Activated CD8-positive, alpha-beta T cell treated with anti-CD3 and anti-CD28 coated beads, Interleukin-2, amount 10 ng/mL, durations not matched to agents 7 days and 5 days (primary cell): ENCODE results near the gene SAXO2. TPM values are rescaled to one million over a fixed set of nuclear protein-coding genes. Genes with fewer than 3 reads are reported as not detected.
"Not testable (repeated sequence)": the region's sequence is repeated elsewhere in the genome, so short reads cannot be mapped to it uniquely, and the experiment has no call there.

ENCODE experiments used
- ATAC-seq: fragments of 150-1000 bp; cut with Tn5 transposase; one replicate; pipeline ENCODE4 v1.10.0; 2021; ENCODE audit warnings: moderate library complexity
- CTCF ChIA-PET: fragments of 350-600 bp; sonication (Branson Sonifier 250); formaldehyde crosslinking; loops from one replicate; lab custom pipeline; 2021; ENCODE audit warnings: antibody characterized with exemption; lab: Charles Lee
- POLR2A ChIA-PET: fragments of 350-600 bp; sonication (Branson Sonifier 250); formaldehyde crosslinking; loops from one replicate; lab custom pipeline; 2021; ENCODE audit warnings: antibody characterized with exemption; lab: Charles Lee
- DNase-seq: peaks from one replicate; pipeline ENCODE4 v3.0.0-alpha.2; 2020
- H3K27ac Mint-ChIP-seq: one replicate; pipeline ENCODE4 v1.8.0; 2021; ENCODE audit warnings: mild to moderate bottlenecking, mixed read lengths
- H3K27me3 Mint-ChIP-seq: one replicate; pipeline ENCODE4 v1.8.0; 2021; ENCODE audit warnings: low read depth, mixed read lengths
- H3K36me3 Mint-ChIP-seq: one replicate; pipeline ENCODE4 v1.8.0; 2021; ENCODE audit warnings: low read depth, mixed read lengths
- H3K4me1 Mint-ChIP-seq: one replicate; pipeline ENCODE4 v1.8.0; 2021; ENCODE audit warnings: low read depth, mixed read lengths
- H3K4me3 Mint-ChIP-seq: one replicate; pipeline ENCODE4 v1.8.0; 2021; ENCODE audit warnings: mild to moderate bottlenecking, mixed read lengths
- H3K9me3 Mint-ChIP-seq: one replicate; pipeline ENCODE4 v1.8.0; 2022; ENCODE audit warnings: mixed read lengths; ENCODE audit not compliant: insufficient read depth
- total RNA-seq, 2 experiments: library from RNA; stranded (reverse); gene quantifications; one replicate each; pipeline ENCODE4 v1.2.3, GENCODE V29; 2021

The SAXO2 gene
- total RNA-seq, 2 experiments from 2014 or later = 1.6 to 2.0 TPM

DNA sequence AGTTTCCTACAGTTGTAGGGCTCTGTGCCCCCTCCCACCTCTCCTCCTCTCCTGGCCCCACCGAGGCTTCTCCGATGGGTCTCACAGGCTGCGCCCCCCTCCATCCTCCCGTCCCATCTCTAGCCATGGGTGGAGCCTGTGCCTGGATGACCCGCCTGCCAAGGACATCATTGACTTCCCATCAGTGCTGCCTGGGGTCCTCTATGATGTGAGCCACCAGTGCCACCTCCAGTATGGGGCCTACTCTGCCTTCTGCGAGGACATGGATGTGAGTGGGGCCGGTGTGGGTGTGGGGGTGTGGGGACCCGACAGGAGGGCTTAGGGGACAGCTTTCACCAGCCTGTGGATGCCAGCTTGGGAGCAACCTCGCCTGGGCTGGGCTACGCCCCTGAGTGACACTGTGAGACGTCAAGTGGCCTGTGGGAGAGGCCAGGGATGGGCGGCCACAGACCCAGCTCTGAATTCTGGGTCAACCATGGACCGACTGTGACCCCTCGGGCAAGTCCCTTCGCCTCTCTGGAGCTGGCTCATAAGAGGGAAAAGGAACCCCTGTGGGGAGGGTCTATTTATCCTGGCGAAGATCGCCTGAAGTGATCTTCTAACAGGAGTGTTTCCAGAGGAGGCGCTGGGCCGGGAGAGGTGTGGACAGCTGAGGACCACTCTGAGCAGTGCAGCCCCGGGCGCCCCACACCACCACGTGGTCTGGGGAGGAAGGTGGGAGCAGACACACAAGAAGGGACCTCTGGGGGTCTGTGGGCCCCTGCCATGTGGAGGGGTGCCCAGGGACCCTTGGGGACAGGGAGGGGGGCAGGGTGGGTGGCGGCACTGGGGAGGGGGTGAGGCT is 53.9 kb downstream of the SAXO2 start:
- DNase-seq, H3K36me3 Mint-ChIP-seq, H3K4me1 Mint-ChIP-seq, H3K27me3 Mint-ChIP-seq, H3K4me3 Mint-ChIP-seq, H3K9me3 Mint-ChIP-seq, CTCF ChIA-PET, POLR2A ChIA-PET, ATAC-seq, H3K27ac Mint-ChIP-seq: not testable (repeated sequence)

GRCh38 chr15:82317091-82317489 is 54.5 kb downstream of the SAXO2 start:
- no peaks in the 10 kb centered on the region for H3K4me1 Mint-ChIP-seq
- no peak for DNase-seq
- no peaks in the 10 kb centered on the region for H3K36me3 Mint-ChIP-seq
- ChIA-PET POLR2A (no interaction called here), CTCF (no interaction called here)
- H3K27me3 Mint-ChIP-seq = no peaks in the 10 kb centered on the region
- H3K9me3 Mint-ChIP-seq = no peaks in the 10 kb centered on the region
- H3K4me3 Mint-ChIP-seq = no peak overlapping the region
- ATAC-seq = no peak
- no peak overlapping the region for H3K27ac Mint-ChIP-seq

DNA sequence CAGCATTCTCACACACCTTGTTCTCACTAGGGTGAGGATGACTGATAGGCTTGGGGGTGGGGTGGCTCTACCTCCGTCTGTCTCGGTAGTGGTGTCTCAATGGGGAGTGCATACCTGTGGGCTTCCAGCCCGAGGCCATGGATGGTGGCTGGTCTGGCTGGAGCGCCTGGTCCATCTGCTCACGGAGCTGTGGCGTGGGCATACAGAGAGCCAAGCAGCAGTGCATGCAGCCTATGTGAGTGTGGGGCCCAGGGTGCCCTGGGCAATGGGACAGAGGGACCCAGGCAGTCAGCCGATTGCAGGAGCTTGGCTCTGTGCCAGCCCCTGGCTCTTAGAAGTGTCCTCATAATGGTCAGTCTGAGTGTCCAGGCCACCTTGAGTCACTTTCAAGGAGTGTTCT is 54.9 kb downstream of the SAXO2 start:
- DNase-seq, H3K4me1 Mint-ChIP-seq, ATAC-seq, POLR2A ChIA-PET, H3K36me3 Mint-ChIP-seq, H3K27ac Mint-ChIP-seq, H3K27me3 Mint-ChIP-seq, CTCF ChIA-PET, H3K9me3 Mint-ChIP-seq, H3K4me3 Mint-ChIP-seq: not testable (repeated sequence)

DNA sequence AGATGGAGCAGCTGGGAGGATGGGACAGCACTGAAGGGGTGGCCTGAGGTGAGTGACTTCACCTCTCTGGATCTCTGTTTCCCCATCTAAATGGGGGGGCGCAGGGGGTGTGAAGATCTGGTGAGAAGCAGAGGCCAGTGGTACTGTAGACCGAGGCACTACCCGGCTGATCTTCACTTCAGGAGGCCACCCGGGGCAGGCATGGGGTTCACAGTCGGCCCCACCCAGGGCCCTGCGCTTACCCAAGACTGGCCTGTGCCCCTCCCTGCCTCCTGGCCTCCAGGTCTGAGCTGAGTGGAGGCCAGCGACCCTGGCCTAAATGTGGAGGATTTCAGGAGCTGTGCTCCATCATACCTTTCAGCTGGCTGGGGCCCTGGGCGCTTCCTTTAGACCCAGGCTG is 55.7 kb downstream of the SAXO2 start:
- H3K27ac Mint-ChIP-seq, DNase-seq, H3K36me3 Mint-ChIP-seq, H3K9me3 Mint-ChIP-seq, H3K4me3 Mint-ChIP-seq, H3K27me3 Mint-ChIP-seq, CTCF ChIA-PET, H3K4me1 Mint-ChIP-seq, POLR2A ChIA-PET, ATAC-seq: not testable (repeated sequence)

DNA sequence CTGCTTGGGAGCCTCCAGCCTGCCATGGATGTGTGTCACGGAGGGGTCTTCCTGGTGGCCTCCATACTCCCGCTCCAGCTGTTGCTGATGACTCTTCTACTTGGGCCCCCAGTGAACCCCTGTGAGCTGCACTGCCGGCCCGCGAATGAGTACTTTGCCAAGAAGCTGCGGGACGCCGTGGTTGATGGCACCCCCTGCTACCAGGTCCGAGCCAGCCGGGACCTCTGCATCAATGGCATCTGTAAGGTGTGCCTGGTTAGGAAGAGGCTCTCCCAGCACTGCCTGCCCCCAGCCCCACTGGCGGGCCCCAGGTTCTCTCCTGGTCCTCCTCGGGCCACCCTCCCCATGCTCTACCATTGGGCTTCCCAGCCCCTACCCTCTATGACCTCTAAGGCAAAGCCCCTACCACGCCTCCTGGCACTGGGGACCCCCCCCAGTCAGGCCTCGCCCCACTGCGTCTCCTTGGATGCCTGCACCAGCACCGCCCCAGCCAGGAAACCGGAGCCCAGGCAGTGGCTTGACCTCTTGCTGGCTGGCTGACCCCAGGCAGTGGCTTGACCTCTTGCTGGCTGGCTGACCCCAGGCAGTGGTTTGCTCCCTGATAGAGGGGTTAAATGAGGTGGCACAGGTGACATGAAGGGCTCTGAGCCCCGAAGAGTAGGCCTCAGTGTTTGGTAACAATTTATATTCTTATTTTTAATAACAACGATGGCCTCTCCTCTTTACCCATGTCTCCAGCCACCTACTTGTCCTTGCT is 57.1 kb downstream of the SAXO2 start:
- H3K9me3 Mint-ChIP-seq, H3K36me3 Mint-ChIP-seq, DNase-seq, H3K4me3 Mint-ChIP-seq, POLR2A ChIA-PET, H3K4me1 Mint-ChIP-seq, CTCF ChIA-PET, ATAC-seq, H3K27me3 Mint-ChIP-seq, H3K27ac Mint-ChIP-seq: not testable (repeated sequence)

- H3K4me3 Mint-ChIP-seq, POLR2A ChIA-PET, ATAC-seq, H3K27ac Mint-ChIP-seq, H3K9me3 Mint-ChIP-seq, CTCF ChIA-PET, H3K4me1 Mint-ChIP-seq, H3K36me3 Mint-ChIP-seq, DNase-seq, H3K27me3 Mint-ChIP-seq: not testable (repeated sequence)
Measured at GRCh38 chr15:82320861-82321260, 58.2 kb downstream of the SAXO2 start.

- H3K4me3 Mint-ChIP-seq, POLR2A ChIA-PET, H3K9me3 Mint-ChIP-seq, CTCF ChIA-PET, H3K4me1 Mint-ChIP-seq, H3K36me3 Mint-ChIP-seq, H3K27ac Mint-ChIP-seq, DNase-seq, H3K27me3 Mint-ChIP-seq, ATAC-seq: not testable (repeated sequence)
Measured at GRCh38 chr15:82322488-82322887, 59.9 kb downstream of the SAXO2 start.

- H3K36me3 Mint-ChIP-seq, CTCF ChIA-PET, H3K4me3 Mint-ChIP-seq, H3K27ac Mint-ChIP-seq, POLR2A ChIA-PET, ATAC-seq, DNase-seq, H3K4me1 Mint-ChIP-seq, H3K27me3 Mint-ChIP-seq, H3K9me3 Mint-ChIP-seq: not testable (repeated sequence)
Measured at GRCh38 chr15:82324831-82325230, 62.2 kb downstream of the SAXO2 start.

DNA sequence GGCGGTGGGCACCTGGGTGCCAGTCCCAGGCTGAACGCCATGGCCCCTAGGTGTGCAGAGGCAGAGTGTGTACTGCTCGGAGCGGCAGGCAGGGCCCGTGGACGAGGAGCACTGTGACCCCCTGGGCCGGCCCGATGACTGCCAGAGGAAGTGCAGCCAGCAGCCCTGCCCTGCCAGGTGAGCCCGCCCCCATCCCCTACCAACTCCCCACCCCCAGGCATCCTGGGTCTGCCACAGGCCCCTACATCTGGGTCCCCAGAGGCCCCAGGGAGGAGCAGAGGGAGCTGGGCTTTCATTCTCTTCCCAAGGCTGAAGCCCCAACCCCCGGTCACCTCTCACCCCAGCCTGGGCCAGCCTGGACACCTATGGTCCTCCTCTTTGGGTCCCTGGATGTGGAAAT is 63.0 kb downstream of the SAXO2 start:
- H3K27ac Mint-ChIP-seq, H3K27me3 Mint-ChIP-seq, H3K9me3 Mint-ChIP-seq, DNase-seq, ATAC-seq, H3K4me3 Mint-ChIP-seq, H3K36me3 Mint-ChIP-seq, H3K4me1 Mint-ChIP-seq, CTCF ChIA-PET, POLR2A ChIA-PET: not testable (repeated sequence)

- H3K36me3 Mint-ChIP-seq, H3K4me1 Mint-ChIP-seq, POLR2A ChIA-PET: not testable (repeated sequence)
Measured at GRCh38 chr15:82326896-82327295, 64.3 kb downstream of the SAXO2 start.

GRCh38 chr15:82327372-82327771 is 64.8 kb downstream of the SAXO2 start:
- H3K27me3 Mint-ChIP-seq, H3K4me1 Mint-ChIP-seq, H3K27ac Mint-ChIP-seq, CTCF ChIA-PET, H3K36me3 Mint-ChIP-seq, H3K9me3 Mint-ChIP-seq, H3K4me3 Mint-ChIP-seq, ATAC-seq, DNase-seq, POLR2A ChIA-PET: not testable (repeated sequence)

More at GRCh38 chr15:82326896-82327295, 64.3 kb downstream of the SAXO2 start:
- CTCF ChIA-PET, DNase-seq, H3K9me3 Mint-ChIP-seq, H3K4me3 Mint-ChIP-seq, H3K27me3 Mint-ChIP-seq, H3K27ac Mint-ChIP-seq, ATAC-seq: not testable (repeated sequence)

DNA sequence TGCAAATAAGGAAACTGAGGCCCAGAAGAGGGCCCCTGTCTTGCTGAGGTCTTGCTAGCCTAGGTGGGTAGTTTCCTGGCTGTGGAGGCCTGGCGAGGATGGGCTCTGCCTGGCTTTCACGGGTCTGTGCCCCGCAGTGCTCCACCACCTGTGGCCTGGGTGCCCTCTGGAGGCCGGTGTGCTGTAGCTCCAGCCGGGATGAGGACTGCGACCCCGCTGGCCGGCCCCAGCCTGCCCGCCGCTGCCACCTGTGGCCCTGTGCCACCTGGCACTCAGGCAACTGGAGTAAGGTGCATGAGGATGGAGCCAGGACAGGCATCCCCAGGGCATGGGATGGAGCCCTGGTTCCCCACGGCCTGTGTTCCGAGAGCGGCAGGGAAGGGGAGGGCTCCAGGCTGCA is 66.4 kb downstream of the SAXO2 start:
- H3K9me3 Mint-ChIP-seq, POLR2A ChIA-PET, H3K27ac Mint-ChIP-seq, H3K27me3 Mint-ChIP-seq, DNase-seq, ATAC-seq, H3K4me3 Mint-ChIP-seq, CTCF ChIA-PET, H3K36me3 Mint-ChIP-seq: not testable (repeated sequence)
- peaks cover 12% of the 10 kb centered on the region for H3K4me1 Mint-ChIP-seq
